Measurements from ENCODE around the gene ITPRIPL1.
A peak's percentile ranks its signal among the peaks of the same experiment; 100 is the strongest.
"Not testable (repeated sequence)": the region's sequence is repeated elsewhere in the genome, so short reads cannot be mapped to it uniquely, and the experiment has no call there.

The ITPRIPL1 gene

GRCh38 chr2:96325041-96325883, at the start of gene ITPRIPL1:
TSS of gene ITPRIPL1 (plus strand) at chr2:96325317. CDS start at chr2:96325840, 523 bp downstream.
- no peak for DNase-seq

- DNase-seq: no peak
Measured at GRCh38 chr2:96276787-96277499, 48.2 kb upstream of the ITPRIPL1 start.

- no peak for DNase-seq
Measured at GRCh38 chr2:96287273-96287856, 37.8 kb upstream of the ITPRIPL1 start.

GRCh38 chr2:96291751-96292150, 33.4 kb upstream of the ITPRIPL1 start:
- DNase-seq: no peak

- DNase-seq: not testable (repeated sequence)
Measured at GRCh38 chr2:96294271-96294670, 30.8 kb upstream of the ITPRIPL1 start.

GRCh38 chr2:96296925-96297324, 28.2 kb upstream of the ITPRIPL1 start:
- DNase-seq: no peak

- DNase-seq: no peak
Measured at GRCh38 chr2:96301865-96302264, 23.3 kb upstream of the ITPRIPL1 start.

- no peak for DNase-seq
Measured at GRCh38 chr2:96304606-96305005, 20.5 kb upstream of the ITPRIPL1 start.

GRCh38 chr2:96305091-96305978, 19.8 kb upstream of the ITPRIPL1 start, which contains the start of gene SNRNP200:
TSS of gene SNRNP200 (minus strand) at chr2:96305546. CDS start at chr2:96305437, 109 bp downstream.
- peak; percentile 84 for DNase-seq

GRCh38 chr2:96305979-96306308, 19.2 kb upstream of the ITPRIPL1 start:
- DNase-seq: no peak

GRCh38 chr2:96306370-96306769, 18.7 kb upstream of the ITPRIPL1 start:
- no peak for DNase-seq

- no peak for DNase-seq
Measured at GRCh38 chr2:96308248-96308647, 16.9 kb upstream of the ITPRIPL1 start.

- DNase-seq: no peak
Measured at GRCh38 chr2:96315005-96315399, 10.1 kb upstream of the ITPRIPL1 start.

GRCh38 chr2:96315400-96316071, 9.6 kb upstream of the ITPRIPL1 start:
- DNase-seq: peak; percentile 76

- DNase-seq: no peak
Measured at GRCh38 chr2:96316999-96317398, 8.1 kb upstream of the ITPRIPL1 start.

GRCh38 chr2:96317584-96317997, 7.5 kb upstream of the ITPRIPL1 start:
- no peak for DNase-seq

GRCh38 chr2:96318723-96319122, 6.4 kb upstream of the ITPRIPL1 start:
- DNase-seq: no peak

GRCh38 chr2:96319396-96319795, 5.7 kb upstream of the ITPRIPL1 start:
- no peak for DNase-seq

- DNase-seq: no peak
Measured at GRCh38 chr2:96320326-96320725, 4.8 kb upstream of the ITPRIPL1 start.

- no peak for DNase-seq
Measured at GRCh38 chr2:96320728-96321622, 4.1 kb upstream of the ITPRIPL1 start.

- DNase-seq: no peak
Measured at GRCh38 chr2:96323849-96324248, 1.3 kb upstream of the ITPRIPL1 start.

Measured in fibroblast of skin of right quadriceps (primary cell).